GM12878 (cell line): ENCODE measurements around the gene ZNF260. TPM values are rescaled to one million over a fixed set of nuclear protein-coding genes. Genes with fewer than 3 reads are reported as not detected.

ENCODE experiments used
- ATAC-seq: fragments of 200-7000 bp; cut with Tn5 transposase; 3 replicates; pipeline ENCODE4 v1.9.1; 2020; ENCODE audit warnings: mild to moderate bottlenecking, moderate library complexity
- BruUV-seq: library from RNA; stranded (reverse); fragments of 400-500 nt; replicated peaks from 2 replicates; lab custom pipeline; 2021; lab: Mats Ljungman, UMichigan
- CTCF ChIA-PET: fragments of 300-600 bp; sonication (Branson Sonifier 250); formaldehyde crosslinking; extraction: SDS; loops from one replicate; lab custom pipeline; 2021; ENCODE audit warnings: inconsistent platforms; lab: Yijun Ruan, JAX
- POLR2A ChIA-PET: fragments of 350-600 bp; formaldehyde crosslinking; extraction: SDS; loops from one replicate; lab custom pipeline; 2021; ENCODE audit warnings: inconsistent platforms; lab: Charles Lee
- RAD21 ChIA-PET: fragments of 300-600 bp; sonication (Branson Sonifier 250); formaldehyde crosslinking; loops from one replicate; lab custom pipeline; 2023; ENCODE audit warnings: antibody characterized with exemption; ENCODE audit not compliant: unreplicated experiment; lab: Charles Lee
- SMC1A ChIA-PET: fragments of 300-600 bp; sonication (Branson Sonifier 250); formaldehyde crosslinking; loops from one replicate; lab custom pipeline; 2023; ENCODE audit not compliant: unreplicated experiment, uncharacterized antibody; lab: Charles Lee
- DNase-seq: peaks from one replicate; pipeline ENCODE4 v3.0.0-alpha.2; 2011; ENCODE audit warnings: low read depth, low spot score
- FAIRE-seq: peaks from 3 replicates; lab custom pipeline; 2011; peaks lifted over from hg19 to GRCh38; lab: Jason Lieb, UNC
- H2AFZ ChIP-seq: 2 replicates; pipeline ENCODE4 v1.6.0; 2011; ENCODE audit warnings: low read depth, low read length, control low read depth; ENCODE audit not compliant: control insufficient read depth
- H3K27ac ChIP-seq: 2 replicates; pipeline ENCODE4 v1.5.1; 2011; ENCODE audit warnings: control low read depth; ENCODE audit not compliant: control insufficient read depth, insufficient read depth
- H3K27me3 ChIP-seq, 2 experiments: replicated peaks in 1 of 2; 2 replicates each; pipeline versions ENCODE4 v1.6.0 to v1.6.1; 2011; ENCODE audit warnings: low read length in 1 of 2; ENCODE audit not compliant: control insufficient read depth in 2 of 2, insufficient read depth in 2 of 2
- H3K36me3 ChIP-seq, 2 experiments: 2 replicates each; pipeline ENCODE4 v1.5.1; 2011; ENCODE audit warnings: low read length in 1 of 2; ENCODE audit not compliant: control insufficient read depth in 2 of 2, insufficient read depth in 2 of 2
- H3K4me1 ChIP-seq: 2 replicates; pipeline ENCODE4 v1.6.1; 2011; ENCODE audit warnings: mild to moderate bottlenecking, low read length, moderate library complexity, mixed read lengths; ENCODE audit not compliant: control insufficient read depth, insufficient read depth
- H3K4me2 ChIP-seq: 2 replicates; pipeline ENCODE4 v1.6.0; 2011; ENCODE audit warnings: control low read depth; ENCODE audit not compliant: control insufficient read depth, insufficient read depth
- H3K4me3 ChIP-seq: fragments of 200-600 bp; sonication (generic); 2 replicates; pipeline ENCODE4 v1.5.1; 2016
- H3K79me2 ChIP-seq: 2 replicates; pipeline ENCODE4 v1.6.0; 2011; ENCODE audit warnings: low read length; ENCODE audit not compliant: control insufficient read depth, insufficient read depth
- H3K9ac ChIP-seq: 2 replicates; pipeline ENCODE4 v1.8.0; 2011; ENCODE audit warnings: low read length, control low read depth, mixed read lengths; ENCODE audit not compliant: control insufficient read depth, insufficient read depth
- H3K9me3 ChIP-seq: replicated peaks from 3 replicates; pipeline ENCODE4 v1.5.1; 2011; ENCODE audit warnings: mild to moderate bottlenecking, low read length; ENCODE audit not compliant: control insufficient read depth, insufficient read depth
- H4K20me1 ChIP-seq: 2 replicates; pipeline ENCODE4 v1.6.0; 2011; ENCODE audit not compliant: control insufficient read depth, insufficient read depth
- BHLHE40 ChIP-seq, 2 experiments: fragments of 450-650 bp in 1 of 2; IDR thresholded peaks; 2 replicates each; pipeline ENCODE4 v1.6.1; 2011 to 2017; ENCODE audit warnings: low read depth in 2 of 2, borderline replicate concordance in 1 of 2, improper control_type of control experiment in 1 of 2, low read length in 1 of 2, mild to moderate bottlenecking in 1 of 2
- EGR1 ChIP-seq, 2 experiments: IDR thresholded peaks; 1 replicate in 1 of 2; 2 replicates in 1 of 2; pipeline ENCODE4 v1.6.1; 2011 to 2012; ENCODE audit warnings: low read depth in 2 of 2, low read length in 2 of 2, borderline replicate concordance in 1 of 2, mild to moderate bottlenecking in 1 of 2, moderate library complexity in 1 of 2
- FOXK2 ChIP-seq: fragments of 450-650 bp; IDR thresholded peaks from 2 replicates; pipeline ENCODE4 v1.6.1; 2017; ENCODE audit warnings: mild to moderate bottlenecking, moderate library complexity
- FOXM1 ChIP-seq: IDR thresholded peaks from 2 replicates; pipeline ENCODE4 v1.6.1; 2012; ENCODE audit warnings: low read depth, mild to moderate bottlenecking, inconsistent platforms, low read length, moderate library complexity
- HDAC2 ChIP-seq: fragments of 200-600 bp; sonication (generic); IDR thresholded peaks from 2 replicates; pipeline ENCODE4 v1.6.1; 2017
- MTA2 ChIP-seq: fragments of 450-650 bp; IDR thresholded peaks from 2 replicates; pipeline ENCODE4 v1.6.1; 2016; ENCODE audit warnings: low read depth, mild to moderate bottlenecking, moderate library complexity
- MYB ChIP-seq: fragments of 150-350 bp; IDR thresholded peaks from 2 replicates; pipeline ENCODE4 v1.6.1; 2014; ENCODE audit warnings: mild to moderate bottlenecking, low read depth, low read length, borderline replicate concordance
- NRF1 ChIP-seq: conservative IDR thresholded peaks from 2 replicates; pipeline ENCODE4 v1.6.1; 2011; ENCODE audit warnings: mild to moderate bottlenecking, low read depth, low read length, improper control_type of control experiment
- REST ChIP-seq: IDR thresholded peaks from 2 replicates; pipeline ENCODE4 v1.6.1; 2012; ENCODE audit warnings: mild to moderate bottlenecking, low read depth, low read length
- SMAD1 ChIP-seq: fragments of 450-650 bp; IDR thresholded peaks from 2 replicates; pipeline ENCODE4 v1.6.1; 2018; ENCODE audit warnings: mild to moderate bottlenecking, low read depth; ENCODE audit not compliant: partially characterized antibody
- STAT1 ChIP-seq: fragments of 450-650 bp; conservative IDR thresholded peaks from 2 replicates; pipeline ENCODE4 v1.6.1; 2014; ENCODE audit warnings: antibody characterized with exemption, mild to moderate bottlenecking
- TBL1XR1 ChIP-seq: IDR thresholded peaks from 2 replicates; pipeline ENCODE4 v1.6.1; 2012; ENCODE audit warnings: low read depth, low read length, improper control_type of control experiment
- TCF3 ChIP-seq: IDR thresholded peaks from 2 replicates; pipeline ENCODE4 v1.6.1; 2012; ENCODE audit warnings: low read depth, mild to moderate bottlenecking, low read length, borderline replicate concordance; ENCODE audit not compliant: insufficient read depth
- TCF7 ChIP-seq: IDR thresholded peaks from 2 replicates; pipeline ENCODE4 v1.6.1; 2014; ENCODE audit warnings: antibody characterized with exemption, borderline replicate concordance
- ZNF384 ChIP-seq: IDR thresholded peaks from 2 replicates; pipeline ENCODE4 v1.6.1; 2012; ENCODE audit warnings: low read depth, mild to moderate bottlenecking, low read length, improper control_type of control experiment, borderline replicate concordance
- WGBS: methylation state at CpG from one replicate; pipeline ENCODE4 v1.1.6; 2016; ENCODE audit warnings: low lambda C conversion rate; ENCODE audit not compliant: insufficient replicate concordance, insufficient coverage; ENCODE audit errors: missing lambda C conversion rate; 5-methylcytosine and 5-hydroxymethylcytosine counted together
- in situ Hi-C: fragments of 300-500 bp; cut with MboI; formaldehyde crosslinking; loops from 9 replicates; pipeline ENCODE4 v1.14.3; 2018; ENCODE audit warnings: mixed read lengths
- intact Hi-C: fragments of 100-400 bp; cut with micrococcal nuclease; formaldehyde crosslinking; loops from one replicate; pipeline ENCODE4 v1.14.2; 2022; ENCODE audit not compliant: unreplicated experiment
- polyA plus RNA-seq, 11 experiments: library from polyadenylated mRNA; depleted of rRNA in 4 of 11; unstranded in 6 of 11; stranded (reverse) in 5 of 11; fragments of >200 nt; fragmentation: Nextera tagmentation in 4 of 11; fragmentation: Illumina TruSeq in 1 of 11; extraction: Ambion mirVana in 4 of 11; extraction: Trizol in 1 of 11; gene quantifications; 1 replicate in 1 of 11; 2 replicates in 10 of 11; pipeline versions ENCODE4 v1.2.1 to v1.2.3, GENCODE V29; 2011 to 2016; ENCODE audit warnings: inconsistent platforms in 2 of 11, missing spikeins in 2 of 11, low read depth in 1 of 11
- total RNA-seq, 4 experiments: library from RNA; depleted of rRNA in 3 of 4; stranded (reverse); fragments of >200 nt in 3 of 4; fragmentation: Illumina TruSeq in 1 of 4; extraction: Trizol in 1 of 4; gene quantifications; 2 replicates each; pipeline versions ENCODE4 v1.2.1 to v1.2.3, GENCODE V29; 2013 to 2021

The ZNF260 gene
- total and polyA plus RNA-seq, 10 of the 15 experiments (the other 5 are each of a cell fraction or from before 2014, with no cell fraction given) = 1.9 to 9.7 (median 7.1) TPM

GRCh38 chr19:36501973-36502372 lies 26.1 kb downstream of the ZNF260 start:
- Histone ChIP-seq H3K9ac (no peak overlapping the region), H2AFZ (no peak overlapping the region), H3K36me3 (no peaks in the 10 kb centered on the region), H3K9me3 (peaks cover 2% of the 10 kb centered on the region; the same call in 1 of the 3 replicates), H3K4me1 (no peaks in the 10 kb centered on the region), H3K27me3 (no peaks in the 10 kb centered on the region), H3K4me3 (no peak overlapping the region), H3K27ac (no peak overlapping the region), H3K79me2 (no peaks in the 10 kb centered on the region), H4K20me1 (no peaks in the 10 kb centered on the region), H3K4me2 (no peak overlapping the region)
- no peak for ATAC-seq
- ChIA-PET CTCF (no interaction called here), POLR2A (no interaction called here), SMC1A (no interaction called here), RAD21 (no interaction called here)
- no TSS peak for BruUV-seq
- TF ChIP-seq MYB (no peak), MTA2 (no peak), FOXK2 (no peak), ZNF384 (no peak), TBL1XR1 (no peak), NRF1 (no peak), HDAC2 (no peak), BHLHE40 (IDR thresholded peaks at IDR 0.05; ENCODE audit: borderline replicate concordance in 1 of 2, low read depth in 2 of 2, low read length in 1 of 2) (no peak), REST (no peak), FOXM1 (no peak), EGR1 (IDR thresholded peaks at IDR 0.05; ENCODE audit: borderline replicate concordance in 1 of 2, low read depth in 2 of 2, low read length in 2 of 2) (no peak), TCF7 (no peak), TCF3 (no peak), SMAD1 (no peak), STAT1 (no peak)
- FAIRE-seq = no peak
- 94% methylated on average over 3 of the region's 5 CpGs for WGBS
- no peak for DNase-seq
- in situ Hi-C loops (no loop called here), intact Hi-C loops (no loop called here)
